ENCODE results near the gene USP50. TPM values are rescaled to one million over a fixed set of nuclear protein-coding genes. Genes with fewer than 3 reads are reported as not detected.

USP50 gene
- total RNA-seq, 1 experiment from 2014 or later, result not detected

GRCh38 chr15:50503144-50503543, 43.3 kb downstream of the USP50 start:
- Histone ChIP-seq H3K79me2 (ENCODE audit: insufficient read depth, low read length) (no peaks in the 10 kb centered on the region), H3K14ac (ENCODE audit: insufficient read depth, low read length) (no peak overlapping the region), H3K9me3 (ENCODE audit: control insufficient read depth, low read depth, low read length) (no peaks in the 10 kb centered on the region), H3K4me2 (ENCODE audit: insufficient read depth, insufficient read length, low read length) (no peak overlapping the region), H4K20me1 (ENCODE audit: control insufficient read depth, insufficient read depth, insufficient read length) (no peaks in the 10 kb centered on the region), H3K23me2 (ENCODE audit: insufficient read length, low read depth, low read length, poor library complexity, severe bottlenecking) (no peaks in the 10 kb centered on the region), H2BK5ac (ENCODE audit: insufficient read length, low read length) (no peak overlapping the region), H3K56ac (ENCODE audit: insufficient read length, low read depth, low read length) (no peak overlapping the region), H4K8ac (replicated peaks; ENCODE audit: insufficient read length, low read depth, low read length) (no peak overlapping the region), H2AFZ (ENCODE audit: low read length) (no peak overlapping the region), H2BK120ac (ENCODE audit: low read depth, low read length, poor library complexity, severe bottlenecking) (no peak overlapping the region), H4K91ac (ENCODE audit: insufficient read length, low read depth, low read length) (no peak overlapping the region), H2BK20ac (ENCODE audit: low read depth, low read length, poor library complexity, severe bottlenecking) (no peak overlapping the region), H3K4me1 (ENCODE audit: insufficient read depth, low read length) (no peaks in the 10 kb centered on the region; the same call in 1 of the 2 replicates), H2BK15ac (ENCODE audit: low read depth, low read length) (no peak overlapping the region), H4K5ac (ENCODE audit: insufficient read length, low read depth, low read length) (no peak overlapping the region), H2BK12ac (ENCODE audit: insufficient read length, low read depth, low read length) (no peak overlapping the region), H3K27ac (ENCODE audit: insufficient read length, low read depth, low read length) (no peak overlapping the region), H3T11ph (ENCODE audit: low read length) (no peak overlapping the region), H3K27me3 (ENCODE audit: insufficient read depth, low read length) (no peaks in the 10 kb centered on the region), H3K18ac (ENCODE audit: insufficient read length, low read depth, low read length) (no peak overlapping the region), H3K9ac (ENCODE audit: extremely low read depth, insufficient read length, low read length) (no peak overlapping the region), H3K79me1 (ENCODE audit: insufficient read depth, low read depth, low read length, poor library complexity, severe bottlenecking) (no peaks in the 10 kb centered on the region), H3K4ac (ENCODE audit: low read depth, low read length) (no peak overlapping the region), H2AK5ac (ENCODE audit: insufficient read length, low read length) (no peak overlapping the region), H3K23ac (ENCODE audit: insufficient read length, low read depth, low read length) (no peak overlapping the region)
- Mint-ChIP-seq H3K36me3 (ENCODE audit: insufficient read depth in 1 of 3, low read depth in 3 of 3) (peaks cover 6 to 29% (median 17%) of the 10 kb centered on the region in 3 experiments; a peak in 5 of 7 replicates), H3K27ac (no peak overlapping the region), H3K27me3 (ENCODE audit: low read depth) (no peaks in the 10 kb centered on the region), H3K4me3 (no peak overlapping the region), H3K4me1 (peaks cover 7 to 13% of the 10 kb centered on the region in 2 experiments), H3K9me3 (no peaks in the 10 kb centered on the region)
- no peak for DNase-seq
- no CpG with 5 or more reads among the region's 7 CpGs for WGBS (ENCODE audit: extremely low coverage, insufficient read length, low lambda C conversion rate)
- TF ChIP-seq CTCF (conservative IDR thresholded peaks at IDR 0.05), result no peak

Data from H9 (cell line).